ENCODE data around the gene CHI3L2.

Gene CHI3L2

DNA sequence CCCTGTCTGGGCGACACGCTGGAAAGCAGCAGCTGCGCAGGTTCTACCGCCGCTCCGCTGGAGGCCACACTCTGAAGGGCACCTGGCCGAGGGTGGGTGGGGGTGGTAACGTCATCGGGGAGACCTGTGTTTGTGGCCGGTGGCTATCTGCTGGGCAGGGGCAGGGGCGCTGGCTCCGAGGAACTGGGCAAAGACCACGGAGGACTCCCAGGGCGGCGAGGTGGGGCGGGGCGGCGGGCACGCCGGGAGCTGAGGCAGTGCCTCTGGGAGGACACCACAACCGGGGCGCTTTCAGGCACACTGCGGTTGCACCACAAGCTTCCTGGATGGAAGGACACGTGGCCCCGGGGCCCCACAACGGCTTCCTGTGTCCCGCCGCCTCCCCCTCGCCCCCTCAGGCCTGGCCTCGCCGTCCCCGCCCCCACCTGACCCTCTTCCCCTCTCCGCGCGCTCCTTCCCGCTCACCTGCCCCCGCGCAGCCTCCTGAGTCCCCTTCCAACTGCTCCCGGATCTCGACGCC, 23.8 kb upstream of the CHI3L2 start:
- DNase-seq (ENCODE audit: extremely low spot score), result no peak
- CTCF ChIA-PET, result no interaction called here
- POLR2A ChIA-PET, result no interaction called here
- TF ChIP-seq ELF4 (IDR thresholded peaks at IDR 0.05), result no peak
- no peak for TF ChIP-seq ZNF384 (IDR thresholded peaks at IDR 0.05)
- TF ChIP-seq FOXA1 (IDR thresholded peaks at IDR 0.05), result no peak
- TF ChIP-seq BHLHE40 (IDR thresholded peaks at IDR 0.05; ENCODE audit: borderline replicate concordance), result no peak
- TF ChIP-seq FOXM1 (IDR thresholded peaks at IDR 0.05; ENCODE audit: borderline replicate concordance), result no peak
- TF ChIP-seq SUZ12 (IDR thresholded peaks at IDR 0.05), result no peak
- TF ChIP-seq TARDBP (IDR thresholded peaks at IDR 0.05), result no peak
- TF ChIP-seq SP1 (IDR thresholded peaks at IDR 0.05), result no peak
- TF ChIP-seq ARNT (IDR thresholded peaks at IDR 0.05), result no peak
- TF ChIP-seq HDGF (IDR thresholded peaks at IDR 0.05; ENCODE audit: borderline replicate concordance), result no peak
- TF ChIP-seq NFRKB (IDR thresholded peaks at IDR 0.05), result no peak
- no peak for TF ChIP-seq L3MBTL2 (conservative IDR thresholded peaks at IDR 0.05)
- TF ChIP-seq LEF1 (IDR thresholded peaks at IDR 0.05; ENCODE audit: borderline replicate concordance), result no peak
- TF ChIP-seq, protein P1, sequence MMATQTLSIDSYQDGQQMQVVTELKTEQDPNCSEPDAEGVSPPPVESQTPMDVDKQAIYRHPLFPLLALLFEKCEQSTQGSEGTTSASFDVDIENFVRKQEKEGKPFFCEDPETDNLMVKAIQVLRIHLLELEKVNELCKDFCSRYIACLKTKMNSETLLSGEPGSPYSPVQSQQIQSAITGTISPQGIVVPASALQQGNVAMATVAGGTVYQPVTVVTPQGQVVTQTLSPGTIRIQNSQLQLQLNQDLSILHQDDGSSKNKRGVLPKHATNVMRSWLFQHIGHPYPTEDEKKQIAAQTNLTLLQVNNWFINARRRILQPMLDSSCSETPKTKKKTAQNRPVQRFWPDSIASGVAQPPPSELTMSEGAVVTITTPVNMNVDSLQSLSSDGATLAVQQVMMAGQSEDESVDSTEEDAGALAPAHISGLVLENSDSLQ (IDR thresholded peaks at IDR 0.05), result no peak

DNA sequence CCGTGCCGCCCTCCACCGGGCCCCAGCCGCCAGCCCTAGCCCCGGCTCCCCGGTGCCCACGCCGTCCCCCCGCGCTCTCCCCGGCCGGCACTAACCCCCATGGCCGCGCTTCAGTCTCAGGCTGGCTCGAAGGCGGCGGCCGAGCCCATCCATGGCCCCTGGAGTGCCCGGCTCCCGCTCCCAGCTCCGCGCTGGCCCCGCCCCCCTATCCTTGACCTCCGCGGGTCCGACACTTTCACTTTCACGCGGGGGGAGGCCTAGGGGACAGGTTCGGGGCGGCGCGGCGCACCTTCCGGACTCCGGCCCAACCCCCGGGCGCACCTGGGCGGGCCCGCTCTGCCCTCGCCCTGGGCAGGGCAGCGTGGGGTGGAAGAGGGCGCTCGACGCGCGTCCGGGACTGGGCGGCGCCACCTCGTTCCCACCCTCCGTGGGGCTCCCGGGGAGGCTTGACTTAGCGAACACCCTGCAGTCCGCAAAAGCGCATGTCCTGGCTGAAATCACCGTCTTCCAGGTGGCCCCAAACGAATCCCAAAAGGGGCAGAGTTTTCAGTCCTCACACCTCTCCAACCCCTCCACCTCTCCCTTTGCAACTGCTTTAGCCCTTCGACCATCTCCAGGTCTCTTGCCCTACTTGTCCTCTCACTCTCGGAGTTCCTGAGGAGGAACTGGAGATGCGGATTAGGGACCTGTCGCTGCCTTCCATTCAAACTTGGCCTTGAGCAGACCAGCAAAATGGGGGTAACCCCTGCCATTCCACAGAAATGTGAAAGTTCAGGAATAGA, 23.1 kb upstream of the CHI3L2 start:
- no peak for DNase-seq (ENCODE audit: extremely low spot score)
- TF ChIP-seq BHLHE40 (IDR thresholded peaks at IDR 0.05; ENCODE audit: borderline replicate concordance), result no peak
- no peak for TF ChIP-seq NFRKB (IDR thresholded peaks at IDR 0.05)
- TF ChIP-seq TARDBP (IDR thresholded peaks at IDR 0.05), result no peak
- no peak for TF ChIP-seq SUZ12 (IDR thresholded peaks at IDR 0.05)
- no peak for TF ChIP-seq FOXK2 (IDR thresholded peaks at IDR 0.05)
- TF ChIP-seq ARNT (IDR thresholded peaks at IDR 0.05), result no peak
- TF ChIP-seq FOXA1 (IDR thresholded peaks at IDR 0.05), result no peak
- TF ChIP-seq ZNF384 (IDR thresholded peaks at IDR 0.05), result no peak
- TF ChIP-seq HDGF (IDR thresholded peaks at IDR 0.05; ENCODE audit: borderline replicate concordance), result no peak
- no peak for TF ChIP-seq FOXM1 (IDR thresholded peaks at IDR 0.05; ENCODE audit: borderline replicate concordance)
- ChIA-PET CTCF (no interaction called here), POLR2A (no interaction called here)

DNA sequence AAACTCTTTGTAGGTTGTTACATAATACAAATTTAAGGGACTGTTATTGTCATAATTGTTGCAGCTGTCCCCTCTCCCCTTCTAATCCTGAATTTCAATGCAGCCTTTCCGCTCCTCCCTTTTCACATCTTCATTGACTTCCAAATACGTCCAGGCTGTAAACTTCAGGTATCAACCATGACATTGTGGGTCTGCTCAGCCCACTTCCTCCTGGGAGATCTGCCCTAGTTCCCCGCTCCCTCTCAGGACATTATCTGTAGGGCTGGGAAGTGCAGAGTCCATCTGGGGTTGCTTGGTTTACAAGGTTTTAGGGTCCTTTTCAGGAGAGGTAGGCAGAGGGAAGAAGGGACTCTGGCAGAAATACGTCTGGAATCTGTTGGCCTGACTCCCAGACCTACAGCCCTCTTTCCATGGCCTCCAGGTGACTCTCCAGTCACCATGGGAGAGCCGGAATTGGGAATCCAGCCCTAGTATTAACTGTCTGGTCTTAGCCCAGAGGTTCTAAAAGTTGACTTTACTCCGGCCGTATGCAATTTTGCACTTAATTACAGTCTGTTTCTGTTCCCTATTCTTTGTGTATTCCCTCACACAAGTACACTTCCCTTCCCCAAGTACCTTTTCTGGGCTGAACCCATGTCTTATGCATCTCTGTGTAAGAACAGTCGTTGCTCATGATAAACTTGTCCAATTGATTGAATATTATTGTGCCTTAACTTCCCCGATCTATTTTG, 22.4 kb upstream of the CHI3L2 start:
- POLR2A ChIA-PET, result no interaction called here
- CTCF ChIA-PET, result no interaction called here
- DNase-seq (ENCODE audit: extremely low spot score), result no peak
- TF ChIP-seq HDGF (IDR thresholded peaks at IDR 0.05; ENCODE audit: borderline replicate concordance) (no peak), LEF1 (IDR thresholded peaks at IDR 0.05; ENCODE audit: borderline replicate concordance) (no peak), CTBP1 (IDR thresholded peaks at IDR 0.05; ENCODE audit: borderline replicate concordance) (no peak), FOXK2 (IDR thresholded peaks at IDR 0.05) (no peak), TARDBP (IDR thresholded peaks at IDR 0.05) (no peak)

DNA sequence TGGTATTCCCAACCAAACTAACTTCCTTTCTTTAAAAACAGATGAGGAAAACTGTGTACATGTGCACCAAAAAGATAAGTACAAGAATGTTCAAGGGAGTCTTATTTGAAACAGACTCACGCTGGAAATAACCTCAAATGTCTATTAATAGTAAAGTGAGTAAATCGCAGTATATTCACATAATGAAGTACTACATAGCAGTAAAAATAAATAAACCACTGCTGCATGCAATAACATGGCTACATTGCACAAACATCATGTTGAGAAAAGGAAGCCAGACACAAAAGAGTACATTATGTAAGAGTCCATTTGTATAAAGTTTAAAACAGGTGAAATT, 21.8 kb upstream of the CHI3L2 start:
- DNase-seq (ENCODE audit: extremely low spot score), result no peak
- ChIA-PET POLR2A (no interaction called here), CTCF (no interaction called here)
- TF ChIP-seq FOXK2 (IDR thresholded peaks at IDR 0.05), result no peak
- no peak for TF ChIP-seq SP1 (IDR thresholded peaks at IDR 0.05)
- no peak for TF ChIP-seq BHLHE40 (IDR thresholded peaks at IDR 0.05; ENCODE audit: borderline replicate concordance)
- no peak for TF ChIP-seq ARNT (IDR thresholded peaks at IDR 0.05)
- no peak for TF ChIP-seq CTBP1 (IDR thresholded peaks at IDR 0.05; ENCODE audit: borderline replicate concordance)

DNA sequence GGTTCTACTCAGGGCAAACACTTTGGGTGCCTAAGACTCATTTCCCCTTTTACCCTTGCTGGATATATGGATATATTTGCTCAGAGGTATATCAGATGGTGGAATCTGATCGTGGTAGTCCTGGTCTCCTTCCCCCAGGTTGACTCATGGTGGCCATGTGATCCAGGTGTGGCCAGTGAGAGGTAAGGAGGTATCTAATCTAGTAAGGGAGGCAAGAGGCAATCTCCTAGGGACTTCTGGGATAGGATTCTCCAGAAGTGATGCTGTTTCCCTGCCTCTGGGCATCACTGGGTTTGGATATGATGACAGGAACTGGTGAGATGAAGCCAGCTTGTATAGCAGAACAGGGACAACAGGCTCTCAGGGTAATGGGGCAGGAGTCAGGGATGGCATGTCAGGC, 18.6 kb upstream of the CHI3L2 start:
- ChIA-PET POLR2A (no interaction called here), CTCF (no interaction called here)
- no peak for TF ChIP-seq TARDBP (IDR thresholded peaks at IDR 0.05)
- TF ChIP-seq ZNF384 (IDR thresholded peaks at IDR 0.05), result no peak
- no peak for TF ChIP-seq HDGF (IDR thresholded peaks at IDR 0.05; ENCODE audit: borderline replicate concordance)
- TF ChIP-seq BHLHE40 (IDR thresholded peaks at IDR 0.05; ENCODE audit: borderline replicate concordance), result no peak
- no peak for TF ChIP-seq FOXM1 (IDR thresholded peaks at IDR 0.05; ENCODE audit: borderline replicate concordance)
- TF ChIP-seq ARNT (IDR thresholded peaks at IDR 0.05), result no peak
- TF ChIP-seq CTBP1 (IDR thresholded peaks at IDR 0.05; ENCODE audit: borderline replicate concordance), result no peak
- no peak for TF ChIP-seq L3MBTL2 (conservative IDR thresholded peaks at IDR 0.05)
- TF ChIP-seq NFRKB (IDR thresholded peaks at IDR 0.05), result no peak
- TF ChIP-seq ELF4 (IDR thresholded peaks at IDR 0.05), result no peak
- TF ChIP-seq FOXA1 (IDR thresholded peaks at IDR 0.05), result no peak
- TF ChIP-seq SUZ12 (IDR thresholded peaks at IDR 0.05), result no peak
- DNase-seq (ENCODE audit: extremely low spot score), result no peak

DNA sequence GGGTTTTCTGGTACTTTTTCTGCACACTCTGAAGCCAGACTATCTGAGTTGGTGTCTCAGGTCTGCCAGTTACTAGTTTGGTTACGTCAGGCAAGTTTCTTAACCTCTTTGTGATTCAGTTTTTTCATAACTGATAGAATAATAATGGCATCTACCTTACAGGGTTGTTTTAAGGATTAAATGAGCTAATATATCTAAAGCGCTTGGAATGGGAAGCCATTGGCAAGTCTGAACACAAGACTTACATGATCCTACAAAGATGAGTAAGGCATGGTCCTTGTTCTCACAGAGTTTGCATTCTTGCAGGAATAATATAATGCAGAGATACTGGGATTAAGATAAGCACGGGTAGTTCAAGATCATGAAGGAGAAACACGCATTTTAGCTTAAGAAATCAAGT, 17.9 kb upstream of the CHI3L2 start:
- ChIA-PET CTCF (no interaction called here), POLR2A (no interaction called here)
- TF ChIP-seq FOXA1 (IDR thresholded peaks at IDR 0.05) (no peak), TARDBP (IDR thresholded peaks at IDR 0.05) (no peak), CTBP1 (IDR thresholded peaks at IDR 0.05; ENCODE audit: borderline replicate concordance) (no peak), FOXM1 (IDR thresholded peaks at IDR 0.05; ENCODE audit: borderline replicate concordance) (no peak), ZNF384 (IDR thresholded peaks at IDR 0.05) (no peak)
- no peak for DNase-seq (ENCODE audit: extremely low spot score)

DNA sequence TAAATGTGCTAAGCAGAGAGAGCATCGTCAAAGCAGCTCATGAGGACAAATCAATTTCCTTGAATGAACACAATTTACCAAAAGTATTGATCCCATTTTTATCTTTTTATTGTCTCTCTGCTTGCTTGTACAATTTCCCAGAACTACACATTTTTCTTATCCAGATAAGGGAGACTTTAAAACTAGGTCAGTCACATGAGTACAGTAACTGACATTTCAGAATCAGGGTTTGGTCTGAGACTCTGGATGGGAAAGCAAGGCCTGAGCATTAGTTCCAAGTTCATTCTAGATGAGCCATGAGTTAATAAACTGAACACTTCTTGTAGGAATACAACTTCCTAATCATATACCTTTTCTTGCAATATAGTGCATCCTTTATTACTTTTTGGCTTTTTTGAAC, 15.6 kb upstream of the CHI3L2 start:
- CTCF ChIA-PET, result no interaction called here
- TF ChIP-seq ELF4 (IDR thresholded peaks at IDR 0.05) (no peak), LEF1 (IDR thresholded peaks at IDR 0.05; ENCODE audit: borderline replicate concordance) (no peak), HDGF (IDR thresholded peaks at IDR 0.05; ENCODE audit: borderline replicate concordance) (no peak), L3MBTL2 (conservative IDR thresholded peaks at IDR 0.05) (no peak), SUZ12 (IDR thresholded peaks at IDR 0.05) (no peak)
- POLR2A ChIA-PET, result no interaction called here
- no peak for DNase-seq (ENCODE audit: extremely low spot score)
